Activated naive CD8-positive, alpha-beta T cell treated with anti-CD3 and anti-CD28 coated beads, Interleukin-2, amount 50 U/mL, for 24 hours (primary cell): ENCODE results near the gene CEP112.
"Not testable (repeated sequence)": the region's sequence is repeated elsewhere in the genome, so short reads cannot be mapped to it uniquely, and the experiment has no call there.

Experiments
- ATAC-seq: fragments of 150-1000 bp; cut with Tn5 transposase; one replicate; pipeline ENCODE4 v1.10.0; 2021
- DNase-seq: peaks from one replicate; pipeline ENCODE4 v3.0.0; 2021
- H3K27ac Mint-ChIP-seq: one replicate; pipeline ENCODE4 v1.8.0; 2021; ENCODE audit warnings: mild to moderate bottlenecking, mixed read lengths
- H3K27me3 Mint-ChIP-seq: one replicate; pipeline ENCODE4 v1.8.0; 2021; ENCODE audit warnings: mixed read lengths
- H3K36me3 Mint-ChIP-seq: one replicate; pipeline ENCODE4 v1.8.0; 2021; ENCODE audit warnings: low read depth, mixed read lengths
- H3K4me1 Mint-ChIP-seq: one replicate; pipeline ENCODE4 v1.8.0; 2021; ENCODE audit warnings: mixed read lengths
- H3K4me3 Mint-ChIP-seq: one replicate; pipeline ENCODE4 v1.8.0; 2021; ENCODE audit warnings: mild to moderate bottlenecking, moderate library complexity, mixed read lengths
- H3K9me3 Mint-ChIP-seq: one replicate; pipeline ENCODE4 v1.8.0; 2021; ENCODE audit warnings: mixed read lengths

The CEP112 gene

DNA sequence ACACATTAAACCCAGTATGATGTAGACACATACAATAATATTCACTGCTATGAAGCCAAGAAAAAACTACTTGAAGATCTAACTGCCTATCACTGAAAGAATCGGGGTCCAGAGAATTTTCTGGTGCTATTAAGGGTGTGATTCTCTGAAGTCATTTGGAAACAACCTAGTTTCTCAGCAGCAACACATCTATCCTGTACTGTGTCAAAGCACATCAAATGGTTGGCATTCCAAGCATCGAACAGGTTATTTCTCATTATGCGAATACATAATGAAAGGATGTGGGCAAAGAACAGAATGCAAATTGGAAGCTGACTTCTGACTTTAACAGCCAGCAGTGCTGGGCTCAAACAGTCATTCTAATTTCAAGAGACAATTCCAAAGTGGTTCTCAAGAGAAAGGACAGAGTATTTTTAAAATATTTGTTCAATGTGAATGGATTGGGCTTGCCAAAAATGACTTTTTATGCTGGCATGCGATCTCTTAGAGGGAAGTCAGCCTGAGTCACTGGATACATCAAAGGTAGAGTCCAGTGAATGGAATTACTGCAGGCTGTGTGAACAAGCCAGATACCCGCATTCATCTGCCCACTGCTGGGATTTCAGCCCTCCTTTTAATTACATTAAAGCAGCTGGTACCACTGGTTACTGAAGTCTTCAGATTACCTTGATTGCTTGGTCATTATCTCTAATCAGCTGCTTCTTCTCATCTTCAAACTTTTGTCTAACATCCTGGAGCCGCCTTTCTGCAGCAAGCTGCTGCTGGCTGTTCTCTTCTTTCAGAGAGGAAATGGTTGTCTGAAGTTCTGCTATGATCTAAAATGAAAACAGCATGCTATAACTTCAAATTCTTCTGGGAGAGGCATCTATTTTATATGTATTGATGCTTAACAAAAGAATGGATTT is 449.3 kb downstream of the CEP112 start:
- H3K27ac Mint-ChIP-seq, result no peak overlapping the region

DNA sequence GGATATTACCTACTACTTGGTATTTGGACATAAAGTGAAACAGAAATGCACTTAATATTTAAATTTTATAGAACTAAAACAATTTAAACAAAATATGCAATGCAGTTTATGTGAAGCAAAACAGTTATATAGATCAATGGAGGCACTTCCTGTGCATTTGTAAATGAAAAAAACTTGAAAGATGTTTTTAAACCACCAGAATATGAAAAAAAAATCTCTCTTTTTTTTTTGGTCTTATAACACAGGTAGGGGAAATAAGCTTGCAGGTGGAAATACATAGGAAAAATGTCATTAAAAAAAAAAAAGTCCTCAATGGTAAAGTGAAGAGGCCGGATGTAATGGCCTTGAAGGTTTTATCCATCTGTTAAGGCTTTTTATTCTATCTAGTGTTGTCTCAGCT is 450.2 kb downstream of the CEP112 start:
- Mint-ChIP-seq H3K4me3 (no peak overlapping the region), H3K27ac (no peak overlapping the region), H3K9me3 (peaks cover 7% of the 10 kb centered on the region), H3K4me1 (peaks cover 20% of the 10 kb centered on the region), H3K36me3 (peaks cover 2% of the 10 kb centered on the region), H3K27me3 (no peaks in the 10 kb centered on the region)
- no peak for DNase-seq
- no peak for ATAC-seq

More for the DNA sequence above, 449.3 kb downstream of the CEP112 start:
- DNase-seq (no peak), ATAC-seq (no peak)
- Mint-ChIP-seq H3K9me3 (peaks cover 7% of the 10 kb centered on the region), H3K4me1 (peaks cover 20% of the 10 kb centered on the region), H3K4me3 (no peak overlapping the region), H3K27me3 (no peaks in the 10 kb centered on the region), H3K36me3 (peaks cover 2% of the 10 kb centered on the region)

DNA sequence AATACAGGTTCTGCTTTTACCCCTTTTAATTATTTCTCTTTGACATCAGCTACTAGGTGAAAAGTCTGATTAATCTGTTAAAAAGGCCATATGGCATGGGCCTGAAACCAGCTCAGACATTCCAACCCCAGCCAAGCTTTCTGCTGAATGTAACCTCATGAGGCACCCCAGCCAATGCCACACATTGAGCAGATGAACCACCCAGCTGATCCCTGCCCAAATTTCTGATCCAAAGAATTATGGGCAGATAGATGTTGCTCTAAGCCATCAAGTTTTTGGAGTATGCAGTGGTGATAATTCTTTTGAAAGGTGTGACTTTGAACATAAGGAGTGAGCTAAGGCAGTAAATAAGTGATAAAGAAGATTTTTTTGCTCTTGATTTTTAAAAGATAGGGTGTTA is 452.9 kb downstream of the CEP112 start:
- no peak overlapping the region for H3K4me3 Mint-ChIP-seq
- no peak overlapping the region for H3K27ac Mint-ChIP-seq
- no peak for ATAC-seq
- H3K27me3 Mint-ChIP-seq, result no peaks in the 10 kb centered on the region
- H3K4me1 Mint-ChIP-seq, result peaks cover 20% of the 10 kb centered on the region
- DNase-seq, result no peak
- peaks cover 2% of the 10 kb centered on the region for H3K36me3 Mint-ChIP-seq
- H3K9me3 Mint-ChIP-seq, result peaks cover 7% of the 10 kb centered on the region

DNA sequence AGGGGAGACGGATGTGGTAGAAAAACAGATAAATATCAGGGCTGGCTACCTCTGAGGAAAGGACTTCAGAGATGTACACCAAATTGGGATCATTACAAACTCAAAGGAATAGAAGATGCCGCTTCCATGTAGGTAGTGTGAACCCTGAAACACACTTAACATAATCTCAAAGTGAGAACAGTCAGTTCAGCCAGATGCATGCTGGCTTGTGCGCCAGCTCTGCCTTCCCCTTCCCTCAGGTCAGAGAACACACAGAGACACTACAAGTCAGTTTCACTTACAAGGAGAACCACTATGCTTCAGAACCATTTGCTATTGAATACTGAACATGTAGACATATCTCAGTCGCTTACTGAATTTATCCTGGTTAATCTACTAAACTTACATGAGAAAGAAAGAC is 454.5 kb downstream of the CEP112 start:
- ATAC-seq (no peak), DNase-seq (no peak)
- H3K9me3 Mint-ChIP-seq, result peaks cover 7% of the 10 kb centered on the region
- no peak overlapping the region for H3K4me3 Mint-ChIP-seq
- H3K27ac Mint-ChIP-seq, result no peak overlapping the region
- peaks cover 23% of the 10 kb centered on the region for H3K4me1 Mint-ChIP-seq
- no peaks in the 10 kb centered on the region for H3K27me3 Mint-ChIP-seq
- peaks cover 2% of the 10 kb centered on the region for H3K36me3 Mint-ChIP-seq

DNA sequence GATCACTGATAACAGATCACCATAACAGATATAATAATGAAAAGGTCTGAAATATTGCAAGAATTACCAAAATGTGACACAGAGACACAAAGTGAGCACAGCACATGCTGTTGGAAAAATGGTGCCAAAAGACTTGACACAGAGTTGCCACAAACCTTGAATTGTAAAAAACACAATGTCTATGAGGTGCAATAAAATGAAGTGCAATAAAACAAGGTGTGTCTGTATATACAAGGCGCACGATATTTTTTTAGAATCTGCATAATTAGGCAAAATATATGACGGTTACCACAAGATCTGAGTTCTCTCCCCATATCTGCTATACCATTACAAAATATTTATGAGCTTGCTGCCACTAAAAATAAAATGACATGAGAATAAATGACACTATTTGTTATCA is 458.6 kb downstream of the CEP112 start:
- ATAC-seq, result no peak
- Mint-ChIP-seq H3K36me3 (no peaks in the 10 kb centered on the region), H3K27ac (no peak overlapping the region), H3K4me1 (peaks cover 16% of the 10 kb centered on the region), H3K27me3 (no peaks in the 10 kb centered on the region), H3K4me3 (no peak overlapping the region), H3K9me3 (peaks cover 4% of the 10 kb centered on the region)
- no peak for DNase-seq

DNA sequence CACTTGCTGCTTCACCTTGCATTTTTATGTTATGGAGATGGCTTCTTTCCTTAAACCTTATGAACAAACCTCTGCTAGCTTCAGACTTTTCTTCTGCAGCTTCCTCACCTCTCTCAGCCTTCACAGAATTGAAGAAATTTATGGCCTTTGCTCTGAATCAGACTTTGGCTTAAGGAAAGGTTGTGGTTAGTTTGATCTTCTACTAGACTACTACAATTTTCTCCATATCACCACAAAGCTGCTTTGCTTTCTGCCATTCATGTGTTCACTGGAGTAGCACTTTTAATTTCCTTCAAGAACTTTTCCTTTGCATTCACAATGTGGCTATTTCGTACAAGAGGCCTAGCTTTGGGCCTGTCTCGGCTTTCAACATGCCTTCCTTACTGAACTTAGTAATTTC is 459.3 kb downstream of the CEP112 start:
- not testable (repeated sequence) for H3K4me3 Mint-ChIP-seq, H3K27me3 Mint-ChIP-seq, H3K27ac Mint-ChIP-seq, H3K9me3 Mint-ChIP-seq, DNase-seq, H3K36me3 Mint-ChIP-seq
- H3K4me1 Mint-ChIP-seq, result peaks cover 16% of the 10 kb centered on the region
- ATAC-seq, result peak; percentile 57

DNA sequence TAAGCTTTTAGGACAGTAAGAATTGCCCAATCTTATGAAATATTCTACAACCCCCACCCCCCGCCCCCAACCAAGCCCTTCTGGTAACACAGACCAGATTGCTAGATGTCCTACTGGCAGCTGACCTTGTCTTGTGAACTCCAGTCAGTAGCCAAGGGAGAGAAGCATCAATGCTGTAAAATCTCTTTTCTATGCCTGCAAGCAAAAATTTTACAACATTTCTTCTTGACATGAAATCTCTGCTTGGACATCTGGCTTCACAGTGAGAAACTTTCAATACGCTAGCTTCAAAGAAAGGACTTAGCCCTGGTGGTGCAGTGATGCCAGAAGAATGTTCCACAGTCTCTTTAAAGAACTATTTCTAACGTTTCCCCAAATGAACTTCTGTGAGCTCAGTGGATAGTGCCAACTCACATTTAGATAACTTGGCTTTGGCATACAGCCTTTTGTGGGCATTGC is 461.2 kb downstream of the CEP112 start:
- H3K36me3 Mint-ChIP-seq, result no peaks in the 10 kb centered on the region
- ATAC-seq (no peak), DNase-seq (no peak)
- H3K4me3 Mint-ChIP-seq, result no peak overlapping the region
- H3K27me3 Mint-ChIP-seq, result no peaks in the 10 kb centered on the region
- H3K9me3 Mint-ChIP-seq, result peaks cover 4% of the 10 kb centered on the region
- no peak overlapping the region for H3K27ac Mint-ChIP-seq
- H3K4me1 Mint-ChIP-seq, result peaks cover 16% of the 10 kb centered on the region

DNA sequence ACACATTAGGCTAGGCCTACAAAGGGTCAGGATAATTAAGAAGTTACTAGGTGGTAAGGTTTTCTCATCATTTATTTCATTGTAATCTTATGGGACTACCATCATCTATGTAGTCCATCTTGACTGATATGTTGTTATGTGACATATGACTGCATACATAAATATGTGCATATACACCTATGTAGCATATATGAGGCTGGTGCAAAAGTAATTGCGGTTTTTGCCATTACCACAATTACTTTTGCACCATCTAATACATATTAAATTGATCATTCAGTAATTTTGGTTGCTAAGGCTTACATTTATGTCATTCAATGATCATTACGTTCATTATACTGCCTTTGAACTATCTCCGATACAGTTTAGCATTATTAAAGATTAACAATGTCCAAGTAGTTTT is 462.7 kb downstream of the CEP112 start:
- DNase-seq (no peak), ATAC-seq (no peak)
- Mint-ChIP-seq H3K4me1 (peaks cover 16% of the 10 kb centered on the region), H3K27ac (no peak overlapping the region), H3K4me3 (no peak overlapping the region), H3K27me3 (no peaks in the 10 kb centered on the region), H3K36me3 (no peaks in the 10 kb centered on the region), H3K9me3 (peaks cover 4% of the 10 kb centered on the region)

DNA sequence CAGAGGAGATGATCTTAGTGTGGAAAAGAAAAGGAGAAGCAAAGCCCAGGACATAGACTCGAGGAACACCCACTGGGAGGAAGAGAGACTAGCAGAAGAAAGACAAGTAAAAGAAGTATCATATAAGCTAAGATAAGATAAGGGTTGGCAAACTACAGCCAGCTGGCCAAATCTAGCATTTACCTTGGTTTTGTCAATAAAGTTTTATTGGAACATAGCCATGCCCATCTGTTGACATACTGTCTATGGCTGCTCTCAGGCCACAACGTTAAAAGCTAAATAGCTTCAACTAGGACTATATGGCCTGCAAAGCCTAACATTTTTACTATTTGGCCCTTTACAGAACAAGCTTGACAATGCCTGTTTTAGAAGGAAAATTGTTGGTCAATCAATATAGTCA is 464.1 kb downstream of the CEP112 start:
- peaks cover 4% of the 10 kb centered on the region for H3K9me3 Mint-ChIP-seq
- no peaks in the 10 kb centered on the region for H3K36me3 Mint-ChIP-seq
- no peak for ATAC-seq
- peaks cover 10% of the 10 kb centered on the region for H3K4me1 Mint-ChIP-seq
- no peaks in the 10 kb centered on the region for H3K27me3 Mint-ChIP-seq
- no peak overlapping the region for H3K27ac Mint-ChIP-seq
- no peak overlapping the region for H3K4me3 Mint-ChIP-seq
- no peak for DNase-seq

DNA sequence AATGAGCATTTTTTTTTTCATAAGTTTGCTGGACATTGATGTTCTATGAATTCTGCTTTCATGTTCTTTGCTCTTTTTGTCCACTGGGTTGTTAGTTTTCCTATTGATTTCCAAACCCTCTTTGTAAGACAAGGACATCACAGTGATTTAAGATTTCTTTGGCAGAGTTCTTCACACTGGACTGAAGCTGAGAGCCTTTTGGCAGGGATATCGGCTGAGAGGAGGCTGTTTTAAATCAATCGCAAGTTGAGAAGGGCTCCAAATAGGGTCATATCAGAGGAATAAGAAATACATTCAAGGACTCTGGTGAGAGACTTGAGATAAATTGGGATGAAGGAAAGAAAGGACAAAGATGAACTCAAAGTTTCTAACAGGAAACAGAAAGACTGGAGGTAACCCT is 464.7 kb downstream of the CEP112 start:
- ATAC-seq (no peak), DNase-seq (no peak)
- Mint-ChIP-seq H3K4me1 (peaks cover 4% of the 10 kb centered on the region), H3K9me3 (peaks cover 4% of the 10 kb centered on the region), H3K4me3 (no peak overlapping the region), H3K27me3 (no peaks in the 10 kb centered on the region), H3K36me3 (no peaks in the 10 kb centered on the region), H3K27ac (no peak overlapping the region)

DNA sequence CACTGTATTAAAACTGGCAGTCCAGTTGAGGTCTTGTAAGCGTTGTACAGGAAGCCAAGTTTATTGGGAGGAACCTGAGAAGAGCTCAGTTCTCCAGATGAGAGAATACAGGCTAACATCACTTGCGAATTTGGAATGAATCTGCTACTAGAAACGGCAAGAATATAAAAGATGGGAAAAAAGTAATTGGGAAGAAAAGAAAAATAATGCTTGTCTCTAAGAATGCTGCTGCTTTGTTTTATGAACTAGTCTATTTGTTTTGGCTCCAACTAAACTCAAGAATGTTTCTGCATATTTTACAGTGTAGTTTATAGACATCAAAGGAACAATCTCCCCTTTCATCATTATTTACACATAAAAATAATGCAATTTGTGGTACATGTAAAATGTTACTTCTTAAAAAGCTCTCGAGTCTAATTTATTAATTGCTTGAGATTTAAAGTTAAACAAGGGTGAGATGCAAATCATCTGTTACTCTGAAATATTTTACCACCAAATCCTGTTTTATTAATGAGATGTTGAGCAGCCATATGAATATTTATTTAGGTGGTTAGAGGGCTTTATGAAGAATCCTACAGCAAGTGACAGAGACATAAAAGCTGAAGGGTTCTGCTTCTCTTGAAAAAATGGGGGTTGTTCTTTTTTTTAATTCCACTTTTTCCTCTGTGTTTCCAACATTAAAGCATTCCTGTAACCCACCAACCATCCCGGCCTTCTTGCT is 468.3 kb downstream of the CEP112 start:
- Mint-ChIP-seq H3K36me3 (no peaks in the 10 kb centered on the region), H3K4me3 (no peak overlapping the region), H3K9me3 (no peaks in the 10 kb centered on the region), H3K4me1 (no peaks in the 10 kb centered on the region), H3K27ac (no peak overlapping the region), H3K27me3 (peaks cover 3% of the 10 kb centered on the region)
- no peak for DNase-seq
- no peak for ATAC-seq

DNA sequence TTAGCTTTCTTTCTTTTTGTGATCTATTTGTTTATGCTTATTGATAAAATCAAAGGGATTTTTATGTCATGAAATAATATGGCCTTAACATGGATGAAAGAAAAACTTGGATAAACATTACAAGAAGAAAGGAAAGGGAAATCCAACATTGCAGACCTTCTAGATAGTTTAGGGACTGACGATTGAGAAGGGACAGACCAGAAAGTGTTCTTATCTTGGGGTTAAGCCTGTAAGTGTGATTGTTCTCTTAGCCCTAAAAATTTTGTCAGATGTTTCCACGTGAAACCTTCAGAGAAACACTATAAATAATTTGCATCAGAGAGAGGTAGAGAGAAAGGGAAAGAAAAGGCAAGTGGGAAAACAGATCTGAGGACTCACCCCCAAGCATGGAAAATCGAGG is 473.3 kb downstream of the CEP112 start:
- Mint-ChIP-seq H3K4me3 (no peak overlapping the region), H3K36me3 (peaks cover 1% of the 10 kb centered on the region), H3K27me3 (peaks cover 3% of the 10 kb centered on the region), H3K27ac (no peak overlapping the region), H3K4me1 (no peaks in the 10 kb centered on the region), H3K9me3 (no peaks in the 10 kb centered on the region)
- ATAC-seq (no peak), DNase-seq (no peak)

DNA sequence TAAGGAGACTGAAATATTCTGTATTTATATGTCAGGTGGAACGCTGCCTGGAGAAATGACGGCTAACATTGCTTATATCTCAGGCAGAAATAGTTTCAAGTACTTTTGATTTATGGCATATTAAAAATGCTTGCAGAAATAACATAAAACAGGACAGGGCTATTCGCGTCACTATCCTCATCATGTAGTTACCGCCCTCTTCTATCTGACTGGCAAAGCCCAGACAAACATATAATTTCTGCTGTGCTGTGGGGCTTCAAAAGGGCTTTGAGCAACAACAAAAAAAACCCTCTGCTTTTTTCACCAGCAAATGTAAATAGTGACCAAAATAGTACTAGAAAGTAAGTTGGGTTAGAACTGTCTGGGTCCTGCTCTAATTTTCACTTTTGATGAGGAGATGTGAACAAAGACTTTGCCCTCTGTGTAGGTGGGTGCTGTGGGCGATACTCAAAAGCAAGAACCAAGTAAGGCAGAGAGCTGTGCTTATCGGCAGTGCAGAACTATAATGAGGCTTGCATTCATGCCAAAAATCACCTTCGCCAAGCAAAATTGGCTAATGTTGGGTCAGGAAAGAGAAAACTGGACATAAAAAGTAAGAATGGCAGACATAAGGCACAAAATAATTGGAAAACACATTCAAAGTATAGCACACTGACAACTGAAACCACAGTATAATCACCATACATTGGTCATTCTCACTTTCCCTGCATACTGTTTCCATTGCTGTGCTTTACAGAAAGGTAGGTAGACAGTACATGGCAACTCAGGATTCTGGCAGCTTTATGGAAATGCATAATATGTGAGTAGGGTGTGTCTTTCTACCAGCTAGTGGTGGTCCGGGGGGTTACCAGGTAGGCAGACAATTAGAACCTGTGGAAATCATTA is 479.3 kb downstream of the CEP112 start:
- Mint-ChIP-seq H3K4me3 (no peak overlapping the region), H3K36me3 (peaks cover 1% of the 10 kb centered on the region), H3K9me3 (no peaks in the 10 kb centered on the region), H3K27me3 (no peaks in the 10 kb centered on the region), H3K4me1 (peaks cover 9% of the 10 kb centered on the region), H3K27ac (no peak overlapping the region)
- ATAC-seq (peak; percentile 46), DNase-seq (no peak)

DNA sequence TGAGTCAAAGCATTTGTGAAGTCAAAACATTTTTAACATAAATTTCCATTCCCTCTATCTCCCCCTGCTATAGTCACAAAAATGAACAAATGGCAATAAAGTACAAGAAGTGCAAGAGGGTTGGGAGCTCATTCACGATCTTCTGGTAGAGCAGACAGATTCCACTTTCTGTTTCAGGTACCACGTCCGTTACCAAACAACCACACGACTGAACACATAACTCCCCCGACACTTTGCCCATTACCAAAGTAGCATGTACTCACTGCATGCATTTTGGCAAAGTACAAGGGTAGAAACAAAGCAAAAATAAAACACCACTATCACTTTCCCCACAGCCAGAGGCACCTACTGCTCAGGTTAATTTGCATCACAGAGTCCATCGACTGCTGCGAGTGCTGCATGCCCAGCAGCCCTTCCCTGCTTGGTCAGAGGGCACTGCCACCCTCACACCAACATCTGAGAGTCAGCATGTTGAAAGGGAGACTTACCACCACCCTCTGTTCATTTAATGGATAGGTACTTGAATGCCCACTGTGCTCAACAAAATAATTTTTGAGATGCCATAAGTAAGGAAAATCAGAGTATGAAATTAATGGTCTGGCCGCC is 480.2 kb downstream of the CEP112 start:
- Mint-ChIP-seq H3K27ac (no peak overlapping the region), H3K4me3 (peak overlapping the region; percentile 28), H3K9me3 (no peaks in the 10 kb centered on the region), H3K27me3 (no peaks in the 10 kb centered on the region), H3K4me1 (peaks cover 9% of the 10 kb centered on the region), H3K36me3 (peaks cover 1% of the 10 kb centered on the region)
- ATAC-seq, result no peak
- DNase-seq, result no peak
